Measurements from ENCODE around the gene IPCEF1.
A peak's percentile ranks its signal among the peaks of the same experiment; 100 is the strongest.
"Not testable (repeated sequence)": the region's sequence is repeated elsewhere in the genome, so short reads cannot be mapped to it uniquely, and the experiment has no call there.

The IPCEF1 gene

DNA sequence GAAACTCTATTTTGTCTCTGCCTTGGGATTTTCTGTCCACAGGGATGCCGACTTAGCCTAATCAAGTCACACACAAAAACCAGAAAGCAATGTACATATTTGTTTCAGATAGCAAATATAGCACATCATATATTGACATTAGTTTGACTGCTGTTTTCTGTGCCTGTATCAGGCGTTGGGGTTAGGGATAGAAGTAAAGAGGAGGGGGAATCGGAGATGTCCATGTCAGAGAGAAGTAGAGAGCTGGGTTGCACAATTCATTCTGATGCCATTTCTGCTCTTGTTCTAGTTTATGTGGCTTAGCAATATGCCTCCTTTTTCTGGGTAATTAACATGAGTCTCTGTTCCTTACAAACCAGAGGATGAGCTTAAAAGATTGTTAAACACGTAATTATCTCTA lies 14.7 kb upstream of the IPCEF1 start:
- DNase-seq (ENCODE audit: low spot score), result no peak

DNA sequence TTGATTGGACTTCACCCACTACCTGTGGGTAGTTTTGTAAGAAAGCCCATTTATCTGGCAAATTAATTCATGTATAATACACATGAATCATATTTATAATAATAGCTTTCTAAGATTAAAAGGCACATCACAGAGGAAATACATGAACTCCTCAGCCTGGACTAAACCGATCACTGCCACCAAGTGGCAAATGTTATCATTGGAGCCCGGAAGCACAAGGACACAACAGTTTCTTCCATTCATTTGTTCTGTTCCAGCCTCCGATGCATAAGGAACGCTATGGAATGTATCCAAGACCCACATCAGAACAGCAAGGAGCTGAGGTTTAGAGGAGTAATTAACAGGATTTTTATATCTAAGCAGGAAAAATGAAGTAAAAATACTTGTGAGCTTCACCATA lies 13.9 kb upstream of the IPCEF1 start:
- DNase-seq (ENCODE audit: low spot score), result peak; percentile 16

DNA sequence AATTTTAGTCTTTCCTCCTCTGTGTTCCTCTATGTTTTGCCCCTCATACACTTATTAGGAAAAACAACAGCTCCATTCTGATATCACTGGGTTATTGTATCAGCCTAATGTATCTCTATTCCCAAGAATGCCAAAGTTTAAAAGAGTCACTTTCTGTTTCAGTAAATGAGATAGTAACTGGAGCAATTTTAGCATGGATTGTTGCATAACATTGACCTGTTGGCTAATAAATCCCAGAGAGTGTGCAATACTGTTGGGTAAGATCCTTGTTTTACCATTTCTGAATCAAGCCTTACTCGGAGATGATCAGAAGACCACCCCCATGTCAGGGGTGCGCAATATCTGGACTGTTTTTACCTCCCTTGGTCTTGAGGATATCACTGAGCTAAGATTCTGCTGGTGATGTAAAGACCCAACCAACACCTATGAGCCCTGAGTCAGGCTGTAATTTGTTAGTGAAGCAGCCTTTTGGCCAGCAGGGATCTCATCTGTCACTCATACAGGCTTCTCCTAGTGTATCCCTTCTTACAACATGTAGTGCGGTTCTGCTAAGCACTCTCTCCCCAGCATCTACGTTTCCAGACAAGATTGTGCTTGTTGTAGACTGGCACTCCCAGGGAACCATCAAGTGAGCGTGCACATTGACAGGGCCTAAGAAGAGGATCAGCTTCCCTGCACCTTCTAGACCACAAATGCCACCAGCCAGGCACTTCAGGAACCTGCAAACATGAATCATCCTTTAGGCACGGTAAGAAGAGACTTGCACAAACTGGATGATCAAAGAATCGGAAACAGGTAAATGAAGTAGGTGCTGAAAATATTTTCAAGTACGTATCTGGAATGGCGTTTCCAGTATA lies 11.5 kb upstream of the IPCEF1 start:
- no peak for DNase-seq (ENCODE audit: low spot score)

DNA sequence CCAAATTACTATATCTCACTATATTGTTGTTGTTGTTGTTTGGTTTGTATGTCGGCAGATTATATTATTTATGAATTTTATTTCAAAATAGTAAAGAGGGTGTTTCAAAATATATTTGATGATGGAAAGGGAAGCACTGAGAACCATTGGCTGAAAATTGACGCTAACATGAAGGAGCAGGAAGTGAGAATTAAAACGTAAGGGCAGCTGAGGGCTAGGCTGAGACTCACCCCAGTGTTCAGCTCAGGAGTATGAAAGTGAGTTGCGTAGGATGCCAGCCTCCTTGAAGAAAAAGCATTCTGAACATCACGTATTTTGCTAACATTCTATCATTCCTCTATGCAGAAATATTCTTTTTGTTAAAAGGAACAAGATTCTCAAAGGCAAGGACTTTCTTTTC lies 10.7 kb upstream of the IPCEF1 start:
- DNase-seq (ENCODE audit: low spot score), result no peak

DNA sequence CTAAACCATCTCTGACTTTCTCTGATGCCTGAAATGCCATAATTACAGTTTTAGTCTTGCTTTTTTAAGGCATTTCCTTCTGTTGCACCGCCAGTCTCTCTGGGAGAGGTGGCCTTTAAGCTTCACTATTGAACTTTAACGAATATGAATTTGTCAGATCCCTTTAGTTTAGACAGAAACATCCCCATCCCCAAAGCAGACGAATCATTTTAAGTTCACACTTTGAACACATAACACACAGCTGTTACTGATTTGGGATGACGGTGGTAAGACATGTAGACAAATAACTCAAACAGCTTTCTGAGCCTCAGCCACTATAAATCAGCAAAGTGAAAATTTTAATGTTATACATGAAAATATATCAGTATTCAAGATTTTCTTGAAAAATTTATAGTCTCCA lies 7.2 kb upstream of the IPCEF1 start:
- no peak for DNase-seq (ENCODE audit: low spot score)

DNA sequence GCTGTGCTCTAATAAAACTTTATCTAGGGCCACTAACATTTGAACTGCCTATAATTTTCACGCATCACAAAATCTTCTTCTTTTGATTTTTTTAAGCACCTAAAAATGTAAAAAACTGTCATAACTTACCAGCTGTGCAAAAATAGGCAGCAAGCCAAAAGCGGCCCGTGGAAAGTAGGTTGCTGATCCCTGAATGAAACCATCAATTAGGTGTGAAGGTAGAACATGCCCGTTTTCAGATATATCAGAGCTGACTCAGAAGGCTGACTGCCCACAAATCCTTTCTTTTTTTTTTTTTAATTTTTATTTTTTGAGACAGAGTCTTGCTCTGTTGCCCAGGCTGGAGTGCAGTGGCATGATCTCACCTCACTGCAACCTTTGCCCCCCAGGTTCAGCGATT lies 4.9 kb upstream of the IPCEF1 start:
- DNase-seq (ENCODE audit: low spot score), result no peak

DNA sequence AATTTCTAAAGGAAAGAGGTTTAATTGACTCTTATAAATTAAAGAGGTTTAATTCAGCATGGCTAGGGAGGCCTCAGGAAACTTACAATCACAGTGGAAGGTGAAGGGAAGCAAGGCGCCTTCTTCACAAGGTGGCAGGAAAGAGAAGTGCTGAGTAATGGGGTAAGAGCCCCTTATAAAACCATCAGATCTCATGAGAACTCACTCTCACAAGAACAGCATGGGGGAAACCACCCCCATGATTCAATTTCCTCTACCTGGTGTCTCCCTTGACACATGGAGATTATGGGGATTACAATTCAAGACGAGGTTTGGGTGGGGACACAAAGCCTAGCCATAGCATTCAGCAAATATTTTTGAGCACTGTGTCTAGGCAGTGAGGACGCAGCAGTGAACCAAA lies 3.9 kb upstream of the IPCEF1 start:
- no peak for DNase-seq (ENCODE audit: low spot score)

DNA sequence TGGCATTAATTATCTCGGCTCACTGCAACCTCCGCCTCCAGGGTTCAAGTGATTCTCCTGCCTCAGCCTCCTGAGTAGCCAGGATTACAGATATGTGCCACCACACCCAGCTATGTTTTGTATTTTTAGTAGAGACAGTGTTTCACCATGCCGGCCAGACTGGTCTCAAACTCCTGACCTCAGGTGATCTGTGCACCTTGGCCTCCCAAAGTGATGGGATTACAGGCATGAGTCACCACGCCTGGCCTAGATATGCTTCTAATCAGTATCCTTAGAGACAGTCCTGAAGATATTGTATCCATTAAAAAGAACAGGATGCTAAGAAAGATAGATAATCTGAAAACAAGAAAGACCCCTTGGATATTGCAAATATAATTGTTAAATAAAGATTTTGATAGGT lies 3.1 kb upstream of the IPCEF1 start:
- no peak for DNase-seq (ENCODE audit: low spot score)

DNA sequence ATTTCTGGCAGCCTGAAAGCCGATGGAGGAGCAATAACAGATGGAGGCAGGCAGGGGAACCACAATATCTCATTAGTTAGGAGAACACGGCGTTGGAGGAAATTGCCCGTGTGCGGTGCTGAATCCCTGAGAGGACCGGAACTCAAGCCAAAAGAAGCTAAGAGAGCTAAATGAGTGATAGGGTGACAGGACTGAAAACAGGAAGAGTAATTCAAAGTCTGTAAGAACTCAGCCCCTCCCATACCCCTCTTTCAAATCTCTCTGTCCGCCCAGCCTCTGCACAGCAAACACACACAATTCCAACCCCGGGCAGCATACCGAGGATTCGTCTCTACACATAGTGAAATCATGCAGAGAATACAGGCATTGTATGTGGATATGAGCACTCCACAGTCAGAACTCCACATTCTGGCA lies 2.6 kb upstream of the IPCEF1 start:
- no peak for DNase-seq (ENCODE audit: low spot score)

DNA sequence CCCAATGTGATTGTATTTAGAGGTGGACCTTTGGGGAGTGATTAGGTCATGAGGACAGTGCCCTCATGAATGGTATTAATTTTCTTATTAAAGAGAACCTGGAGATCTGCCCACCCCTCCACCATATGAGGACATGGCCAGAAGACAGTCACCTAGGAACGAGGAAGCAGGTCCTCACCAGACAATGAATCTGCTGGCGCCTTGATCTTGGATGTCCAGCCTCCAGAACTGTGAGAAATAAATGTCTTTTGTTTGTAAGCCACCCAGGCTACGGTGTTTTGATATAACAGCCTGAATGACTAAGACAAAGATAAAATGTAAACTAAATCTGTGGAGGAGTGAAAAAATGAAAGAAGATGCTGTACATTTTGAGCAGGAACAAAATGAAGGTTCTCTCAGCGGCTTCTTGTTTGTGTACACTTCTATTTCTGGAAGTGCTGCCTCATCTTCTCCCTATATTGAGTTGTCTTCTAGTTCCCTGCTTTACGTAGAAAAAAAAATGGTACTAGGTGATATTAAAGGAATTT lies 1.5 kb upstream of the IPCEF1 start:
- DNase-seq (ENCODE audit: low spot score), result no peak

DNA sequence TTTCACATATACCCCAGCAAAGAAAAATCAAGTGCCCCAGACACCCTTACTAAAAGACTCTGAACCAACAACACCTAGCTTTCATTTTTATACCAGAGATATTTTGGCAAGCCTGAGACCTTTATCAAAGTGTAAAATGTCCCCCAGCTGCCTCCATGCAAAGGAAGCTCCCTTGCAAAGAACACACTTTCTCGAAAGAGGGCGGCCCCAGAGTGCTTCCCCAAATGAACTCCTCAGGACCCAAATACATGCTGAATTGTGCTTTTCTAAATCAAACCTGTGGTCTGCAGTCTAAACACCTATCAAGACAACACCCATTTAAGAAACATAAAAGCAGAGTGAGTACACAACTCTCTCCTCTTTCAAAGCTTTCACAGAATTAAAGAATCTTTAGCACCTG lies 490 bp downstream of the IPCEF1 start:
- DNase-seq (ENCODE audit: low spot score), result no peak

DNA sequence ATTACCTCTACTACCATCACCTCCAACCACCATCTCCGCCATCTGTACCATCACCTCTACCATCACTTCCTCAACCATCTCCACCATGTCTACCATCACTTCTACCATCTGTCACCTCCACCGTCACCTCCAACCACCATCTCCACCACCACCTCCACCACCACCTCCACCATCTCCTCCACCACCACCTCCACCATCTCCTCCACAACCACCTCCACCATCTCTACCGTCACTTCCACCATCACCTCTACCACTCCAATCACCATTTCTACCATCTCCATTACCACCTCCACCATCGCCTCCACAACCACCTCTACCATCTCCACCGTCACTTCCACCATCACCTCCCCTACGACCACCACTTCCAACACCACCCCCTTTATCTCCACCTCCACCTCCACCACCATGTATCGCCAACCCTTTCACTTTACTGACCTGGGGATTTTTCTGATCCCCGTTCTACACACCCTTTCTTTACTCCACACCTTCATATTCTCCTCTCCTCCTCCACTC lies 2.3 kb downstream of the IPCEF1 start:
- no peak for DNase-seq (ENCODE audit: low spot score)

DNA sequence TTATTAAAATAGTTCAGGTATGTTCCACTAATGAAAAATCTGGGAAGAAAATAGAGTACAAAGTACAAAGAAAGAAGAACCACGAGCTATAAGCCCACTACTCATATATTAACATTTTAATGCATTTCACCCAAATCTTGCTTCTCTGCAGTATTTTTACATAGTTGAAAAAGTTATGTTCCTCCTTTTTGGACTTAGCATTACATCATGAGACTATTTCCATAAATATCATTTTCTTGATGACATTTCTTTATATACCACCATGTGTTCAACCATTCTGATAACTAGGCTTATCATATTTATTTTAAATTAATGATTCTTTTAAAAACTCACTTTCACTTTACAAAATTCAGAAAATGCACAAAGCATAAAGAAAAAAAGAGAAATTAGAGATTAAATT lies 3.0 kb downstream of the IPCEF1 start:
- no peak for DNase-seq (ENCODE audit: low spot score)

DNA sequence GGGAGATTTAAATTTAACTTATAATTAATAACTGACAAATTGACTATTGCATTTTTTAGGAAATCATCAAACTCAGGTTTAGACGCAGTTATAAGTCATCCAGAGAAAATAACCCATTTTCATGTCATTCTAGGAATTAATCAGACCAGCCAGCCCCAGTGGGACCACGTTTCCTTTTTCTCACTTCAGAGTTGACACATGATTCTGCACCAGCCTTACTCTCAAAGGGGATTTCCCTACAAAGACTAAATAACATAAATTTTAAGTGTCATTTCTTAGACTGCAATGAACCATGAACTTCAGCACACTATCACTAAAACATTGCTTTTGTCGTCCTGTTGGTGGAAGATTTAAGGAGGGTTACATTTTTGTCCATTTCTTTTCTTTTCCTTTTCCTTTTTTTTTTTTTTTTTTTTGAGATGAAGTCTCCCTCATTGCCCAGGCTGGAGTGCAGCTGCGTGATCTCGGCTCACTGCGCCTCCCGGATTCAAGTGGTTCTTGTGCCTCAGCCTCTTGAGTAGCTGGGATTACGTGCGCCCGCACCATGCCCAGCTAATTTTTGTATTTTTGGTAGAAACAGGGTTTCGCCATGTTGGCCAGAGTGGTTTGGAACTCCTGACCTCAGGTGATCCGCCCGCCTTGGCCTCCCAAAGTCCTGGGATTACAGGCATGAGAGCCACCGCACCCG lies 3.6 kb downstream of the IPCEF1 start:
- no peak for DNase-seq (ENCODE audit: low spot score)

DNA sequence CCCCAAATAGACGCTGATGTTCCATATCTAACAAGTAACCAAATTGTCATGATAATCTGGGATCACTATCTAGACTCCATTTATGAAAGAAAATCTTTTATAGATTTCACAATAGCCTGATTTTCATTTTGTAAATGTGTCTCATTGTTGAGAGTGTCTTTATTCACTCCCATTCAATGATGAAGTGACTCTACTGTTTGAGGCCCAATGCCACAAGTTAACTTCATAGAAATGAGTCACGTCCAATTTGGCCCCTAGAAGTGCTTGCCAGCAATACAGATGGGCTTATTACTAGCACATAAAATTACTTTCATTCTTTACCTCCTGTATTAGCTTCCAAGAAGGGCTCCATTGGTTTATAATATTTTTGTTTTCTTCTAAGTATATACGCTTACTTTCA lies 6.3 kb downstream of the IPCEF1 start:
- DNase-seq (ENCODE audit: low spot score), result no peak

DNA sequence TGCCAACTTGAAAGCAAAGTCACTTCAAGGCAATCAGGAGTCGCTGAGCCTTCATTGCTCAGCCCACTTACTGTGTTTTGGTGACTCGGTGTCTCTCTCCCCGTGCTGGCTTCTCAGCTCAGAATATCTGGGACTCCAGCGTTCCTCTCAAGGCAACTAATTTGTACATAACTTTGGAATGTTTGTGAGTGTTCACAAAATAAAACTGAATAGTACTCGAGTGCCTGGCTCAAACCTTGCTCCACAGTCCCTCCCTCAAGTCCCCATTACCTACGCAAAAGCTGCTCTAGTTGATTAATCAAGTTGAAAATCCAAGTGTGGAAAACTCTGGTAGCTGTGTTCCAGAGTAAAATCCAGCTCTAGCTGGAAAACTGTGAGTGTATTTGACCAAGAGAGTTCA lies 8.6 kb downstream of the IPCEF1 start:
- no peak for DNase-seq (ENCODE audit: low spot score)

DNA sequence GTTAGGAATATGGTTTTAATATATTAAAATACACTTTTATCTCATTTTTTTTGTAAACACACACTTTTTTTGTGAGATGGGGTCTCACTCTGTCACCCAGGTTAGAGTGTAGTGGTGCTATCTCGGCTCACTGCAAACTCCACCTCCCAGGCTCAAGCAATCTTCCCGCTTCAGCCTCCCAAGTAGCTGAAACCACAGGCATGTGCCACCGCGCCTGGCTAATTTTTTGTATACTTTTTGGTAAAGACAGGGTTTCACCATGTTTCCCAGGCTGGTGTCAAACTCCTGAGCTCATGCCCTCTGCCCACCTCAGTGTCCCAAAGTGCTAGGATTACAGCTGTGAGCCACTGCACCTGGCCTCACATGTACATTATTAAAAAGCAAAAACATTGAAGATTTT lies 10.8 kb downstream of the IPCEF1 start:
- DNase-seq (ENCODE audit: low spot score), result no peak

DNA sequence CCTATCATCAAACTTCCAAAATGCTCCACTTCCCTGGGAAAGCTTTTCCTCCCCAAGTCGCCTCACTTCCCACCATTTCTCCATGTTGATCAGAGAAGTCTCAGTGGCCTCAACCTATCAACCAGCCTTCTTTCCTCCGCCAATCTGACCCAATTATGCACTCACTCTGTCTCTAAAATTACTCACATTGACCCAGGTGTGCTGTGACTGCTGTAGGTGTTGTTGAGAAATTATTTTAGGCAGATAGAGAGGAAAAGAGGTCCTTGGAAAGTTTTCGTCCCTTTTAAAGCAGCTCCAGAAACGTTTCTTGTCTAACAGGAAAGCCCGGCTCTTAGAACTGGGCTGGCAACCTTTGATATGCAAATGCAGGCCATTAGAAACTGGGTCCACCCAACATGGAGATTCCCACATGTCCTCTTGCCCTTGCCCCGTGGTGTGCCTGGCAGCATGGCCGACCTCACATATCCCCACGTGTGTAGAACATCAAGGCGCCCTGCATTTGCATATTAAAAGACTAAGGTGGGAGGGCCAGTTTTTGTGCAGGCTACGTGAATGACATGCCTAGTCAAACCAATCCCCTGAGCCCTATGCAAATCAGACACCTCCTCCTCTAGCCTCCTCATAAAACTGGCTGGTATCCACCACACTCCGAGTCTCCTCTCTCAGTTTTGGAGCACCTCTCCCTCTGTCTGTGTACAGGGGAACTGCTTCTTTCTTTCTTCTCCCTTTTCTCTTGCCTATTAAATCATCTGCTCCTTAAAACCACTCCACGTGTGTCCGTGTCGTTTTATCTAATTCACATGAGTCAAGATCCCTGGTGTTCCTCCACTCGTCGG lies 12.9 kb downstream of the IPCEF1 start:
- DNase-seq (ENCODE audit: low spot score), result no peak

DNA sequence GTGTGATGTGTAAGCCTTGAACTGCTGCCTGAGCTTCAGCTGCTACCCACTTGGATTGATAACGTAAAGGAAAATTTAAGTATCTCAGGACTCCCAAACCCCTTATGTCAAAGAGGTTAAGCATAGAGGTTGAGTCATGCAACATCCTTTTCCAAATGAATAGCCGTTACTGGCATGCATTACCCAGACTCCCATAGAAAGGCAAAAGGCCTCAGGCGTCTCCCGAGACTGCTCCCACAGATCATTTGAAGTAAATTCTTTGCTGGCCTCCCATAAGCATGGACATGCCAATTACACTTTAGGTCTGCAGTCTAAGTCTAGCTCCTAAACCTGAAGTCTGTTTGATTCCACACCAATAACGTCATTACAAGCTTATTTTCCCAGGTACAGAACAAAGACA lies 14.7 kb downstream of the IPCEF1 start:
- DNase-seq (ENCODE audit: low spot score), result no peak

DNA sequence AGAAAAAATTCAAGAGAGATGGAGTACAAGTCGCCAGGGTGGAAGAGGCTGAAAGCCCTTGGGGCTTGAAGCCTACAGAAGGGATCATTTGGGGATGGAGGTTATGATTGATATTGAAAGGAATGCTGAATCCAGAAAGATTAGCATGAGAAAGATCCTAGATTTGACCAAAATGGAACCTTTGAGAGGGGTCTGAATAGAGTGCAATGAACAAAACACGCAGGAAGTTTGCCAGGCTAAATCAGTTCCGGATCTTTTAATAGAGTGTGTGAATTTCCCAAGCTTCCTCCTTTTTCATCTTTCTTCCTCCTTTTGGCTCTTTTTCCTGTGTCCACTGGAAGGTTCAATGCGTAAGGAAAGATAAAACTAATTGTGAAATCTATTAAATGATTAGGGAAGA lies 15.3 kb downstream of the IPCEF1 start:
- DNase-seq (ENCODE audit: low spot score), result no peak

DNA sequence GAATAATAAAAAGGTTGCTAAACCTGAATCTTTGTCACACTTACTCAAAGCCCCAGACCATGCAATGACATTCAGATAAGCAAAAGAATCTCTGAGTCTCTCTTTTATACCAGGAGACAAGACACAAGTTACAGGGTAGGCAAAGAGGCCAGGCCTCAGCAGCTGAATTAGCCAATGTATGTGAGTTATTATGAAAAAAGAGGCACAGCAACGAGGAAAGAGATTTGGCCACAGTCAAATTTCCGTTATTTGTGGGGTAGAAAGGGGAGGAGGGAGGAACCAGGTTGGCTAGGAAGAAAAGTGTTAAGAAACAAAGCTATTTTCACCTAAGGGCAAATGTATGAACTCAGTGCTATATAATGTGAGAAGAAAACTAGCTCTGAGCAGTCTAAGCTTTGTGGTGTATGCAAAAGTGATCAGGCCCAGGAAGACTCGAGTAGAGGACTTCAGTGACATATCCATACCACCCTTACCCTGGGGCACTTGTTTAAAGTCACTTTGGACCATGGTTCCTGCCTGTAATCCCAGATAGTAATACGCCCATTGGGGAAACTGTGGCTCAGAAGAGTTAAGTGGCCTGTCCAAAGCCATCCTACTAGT lies 19.1 kb downstream of the IPCEF1 start:
- no peak for DNase-seq (ENCODE audit: low spot score)

DNA sequence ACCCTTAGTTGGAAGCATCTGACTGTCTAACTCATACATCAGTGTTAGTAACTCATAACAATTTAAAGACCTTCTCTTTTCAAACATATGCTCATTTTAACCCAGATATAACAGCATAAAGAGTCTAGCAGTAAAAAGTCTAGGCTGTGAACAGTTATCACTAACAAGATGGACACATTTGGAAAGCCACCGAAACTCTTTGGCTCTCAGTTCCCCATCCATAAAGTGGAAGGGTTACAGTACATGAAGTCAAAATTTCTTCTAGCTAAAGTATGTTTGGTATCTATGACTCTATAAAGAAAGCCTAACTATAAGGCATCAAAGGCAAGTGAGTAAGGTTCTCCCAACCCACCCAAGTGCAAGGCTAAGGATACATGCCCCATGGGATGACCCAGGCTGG lies 22.5 kb downstream of the IPCEF1 start:
- not testable (repeated sequence) for DNase-seq (ENCODE audit: low spot score)
